ENCODE measurements around the gene POLE2.
"Not testable (repeated sequence)": the region's sequence is repeated elsewhere in the genome, so short reads cannot be mapped to it uniquely, and the experiment has no call there.

Gene POLE2

GRCh38 chr14:49687942-49688700 lies at the start of gene POLE2:
Gene POLE2 (minus strand): TSS chr14:49688214. CDS start chr14:49688203, 11 bp downstream.
- H3K36me3 Mint-ChIP-seq (ENCODE audit: low read depth) = peaks cover 30% of the 10 kb centered on the region
- DNase-seq = peak; percentile 92
- no peaks in the 10 kb centered on the region for H3K9me3 Mint-ChIP-seq
- H3K27me3 Mint-ChIP-seq = no peaks in the 10 kb centered on the region
- H3K4me3 Mint-ChIP-seq = peak within 1 kb of the TSS; percentile 93
- peak within 1 kb of the TSS; percentile 94 for H3K27ac Mint-ChIP-seq
- H3K4me1 Mint-ChIP-seq (ENCODE audit: low read depth) = peaks cover 44% of the 10 kb centered on the region

DNA sequence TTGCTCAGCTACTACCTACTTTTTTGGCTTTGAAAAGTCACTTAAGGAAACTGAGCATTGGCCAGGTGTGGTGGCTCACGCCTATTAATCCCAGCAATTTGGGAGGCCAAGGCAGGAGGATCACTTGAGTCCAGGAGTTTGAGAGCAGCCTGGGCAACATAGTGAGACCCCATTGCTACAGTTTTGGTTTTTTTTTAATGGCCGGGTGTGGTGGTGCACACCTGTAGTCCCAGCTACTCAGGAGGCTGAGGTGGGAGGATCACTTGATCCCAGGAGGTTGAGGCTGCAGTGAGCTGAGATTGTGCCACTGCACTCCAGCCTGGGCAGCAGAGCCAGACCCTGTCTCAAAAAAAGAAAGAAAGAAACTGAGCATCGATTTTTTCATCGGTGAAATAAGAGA lies 47.7 kb upstream of the POLE2 start:
- H3K36me3 Mint-ChIP-seq (ENCODE audit: low read depth); H3K9me3 Mint-ChIP-seq; H3K27ac Mint-ChIP-seq; H3K27me3 Mint-ChIP-seq; DNase-seq; H3K4me1 Mint-ChIP-seq (ENCODE audit: low read depth); H3K4me3 Mint-ChIP-seq: not testable (repeated sequence)

- no peak for DNase-seq
- H3K27ac Mint-ChIP-seq = no peak overlapping the region
- no peaks in the 10 kb centered on the region for H3K4me1 Mint-ChIP-seq (ENCODE audit: low read depth)
- H3K4me3 Mint-ChIP-seq = no peak overlapping the region
- H3K36me3 Mint-ChIP-seq (ENCODE audit: low read depth) = peaks cover 4% of the 10 kb centered on the region
- H3K27me3 Mint-ChIP-seq = no peaks in the 10 kb centered on the region
- no peaks in the 10 kb centered on the region for H3K9me3 Mint-ChIP-seq
Observed at GRCh38 chr14:49733836-49734235, 45.8 kb upstream of the POLE2 start.

GRCh38 chr14:49732896-49733295 lies 44.9 kb upstream of the POLE2 start:
- Mint-ChIP-seq H3K27me3 (no peaks in the 10 kb centered on the region), H3K36me3 (ENCODE audit: low read depth) (peaks cover 4% of the 10 kb centered on the region), H3K4me3 (no peak overlapping the region), H3K9me3 (no peaks in the 10 kb centered on the region), H3K4me1 (ENCODE audit: low read depth) (no peaks in the 10 kb centered on the region), H3K27ac (no peak overlapping the region)
- no peak for DNase-seq

- Mint-ChIP-seq H3K9me3 (no peaks in the 10 kb centered on the region), H3K27ac (no peak overlapping the region), H3K36me3 (ENCODE audit: low read depth) (peaks cover 22% of the 10 kb centered on the region), H3K4me1 (ENCODE audit: low read depth) (no peaks in the 10 kb centered on the region), H3K27me3 (no peaks in the 10 kb centered on the region), H3K4me3 (no peak overlapping the region)
- no peak for DNase-seq
Observed at GRCh38 chr14:49727171-49727570, 39.2 kb upstream of the POLE2 start.

- H3K9me3 Mint-ChIP-seq; H3K4me3 Mint-ChIP-seq; H3K4me1 Mint-ChIP-seq (ENCODE audit: low read depth); DNase-seq; H3K27ac Mint-ChIP-seq; H3K27me3 Mint-ChIP-seq: not testable (repeated sequence)
- H3K36me3 Mint-ChIP-seq (ENCODE audit: low read depth) = peaks cover 36% of the 10 kb centered on the region
Observed at GRCh38 chr14:49721733-49722435, 33.9 kb upstream of the POLE2 start.

DNA sequence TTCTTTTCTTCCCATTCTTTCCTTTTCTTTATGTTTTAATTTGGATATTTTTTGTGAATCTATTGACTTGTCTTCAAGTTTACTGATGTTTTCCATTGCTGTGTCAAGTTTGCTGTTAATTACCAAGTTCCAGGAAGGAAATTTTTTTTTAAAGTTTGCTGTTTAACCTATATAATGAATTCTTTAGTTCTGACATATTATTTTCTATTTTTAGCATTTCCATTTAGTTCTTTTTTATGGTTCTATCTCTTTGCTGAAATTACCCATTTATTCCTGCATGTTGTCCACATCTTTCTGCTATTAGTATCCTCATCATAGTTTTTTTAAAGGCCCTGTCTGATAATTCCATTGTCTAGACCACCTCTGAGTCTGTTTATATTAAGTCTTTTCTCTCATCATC lies 32.7 kb upstream of the POLE2 start:
- Mint-ChIP-seq H3K4me1 (ENCODE audit: low read depth) (no peaks in the 10 kb centered on the region), H3K27me3 (no peaks in the 10 kb centered on the region), H3K36me3 (ENCODE audit: low read depth) (peaks cover 30% of the 10 kb centered on the region), H3K9me3 (no peaks in the 10 kb centered on the region), H3K4me3 (no peak overlapping the region), H3K27ac (no peak overlapping the region)
- DNase-seq = no peak

DNA sequence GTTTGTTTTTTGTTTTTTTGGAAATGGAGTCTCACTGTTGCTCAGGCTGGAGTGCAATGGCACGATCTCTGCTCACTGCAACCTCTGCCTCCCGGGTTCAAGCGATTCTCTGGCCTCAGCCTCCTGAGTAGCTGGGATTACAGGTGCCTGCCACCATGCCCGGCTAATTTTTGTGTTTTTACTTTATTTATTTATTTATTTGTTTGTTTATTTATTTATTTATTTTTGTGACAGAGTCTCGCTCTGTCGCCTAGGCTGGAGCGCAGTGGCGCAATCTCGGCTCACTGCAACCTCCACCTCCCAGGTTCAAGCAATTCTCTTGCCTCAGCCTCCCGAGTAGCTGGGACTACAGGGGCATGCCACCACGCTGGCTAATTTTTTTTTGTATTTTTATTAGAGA lies 23.0 kb upstream of the POLE2 start:
- not testable (repeated sequence) for H3K27me3 Mint-ChIP-seq; DNase-seq; H3K27ac Mint-ChIP-seq; H3K9me3 Mint-ChIP-seq; H3K4me3 Mint-ChIP-seq; H3K4me1 Mint-ChIP-seq (ENCODE audit: low read depth)
- peaks cover 15% of the 10 kb centered on the region for H3K36me3 Mint-ChIP-seq (ENCODE audit: low read depth)

DNA sequence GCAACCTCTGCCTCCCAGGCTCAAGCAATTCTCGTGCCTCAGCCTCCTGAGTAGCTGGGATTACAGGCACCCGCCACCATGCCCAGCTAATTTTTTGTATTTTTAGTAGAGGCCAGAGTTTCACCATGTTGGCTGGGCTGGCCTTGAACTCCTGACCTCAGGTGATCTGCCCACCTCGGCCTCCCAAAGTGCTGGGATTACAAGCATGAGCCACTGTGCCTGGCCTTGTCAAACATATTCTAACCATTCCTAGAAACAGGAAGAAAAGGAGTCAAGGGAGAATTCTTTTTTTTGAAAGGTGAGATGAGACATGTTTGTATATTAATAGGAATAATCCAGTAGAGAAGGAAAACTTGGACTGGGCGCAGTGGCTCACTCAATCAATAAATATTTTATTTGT lies 16.5 kb upstream of the POLE2 start:
- DNase-seq = not testable (repeated sequence)

DNA sequence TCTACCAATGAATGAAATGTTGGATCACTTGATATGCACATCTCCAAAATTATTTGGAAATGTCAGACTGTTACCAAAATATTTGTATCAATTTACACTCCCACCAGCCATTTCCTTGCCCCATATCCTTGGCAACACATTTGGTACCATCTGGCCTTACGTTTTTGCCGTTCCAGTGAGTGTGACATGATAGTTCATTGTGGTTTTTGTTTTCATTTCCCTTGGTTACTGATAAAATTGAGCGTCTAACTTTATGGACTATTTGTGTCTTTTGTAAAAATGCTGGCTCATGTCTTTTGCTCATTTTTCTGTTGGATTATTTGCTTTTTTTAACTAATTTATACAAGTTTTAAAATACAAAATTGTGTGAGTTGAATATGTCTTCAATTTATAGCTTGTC lies 16.0 kb upstream of the POLE2 start:
- H3K36me3 Mint-ChIP-seq (ENCODE audit: low read depth) = peaks cover 4% of the 10 kb centered on the region

More for the DNA sequence above, 16.5 kb upstream of the POLE2 start:
- not testable (repeated sequence) for H3K27me3 Mint-ChIP-seq; H3K4me1 Mint-ChIP-seq (ENCODE audit: low read depth); H3K9me3 Mint-ChIP-seq; H3K27ac Mint-ChIP-seq; H3K36me3 Mint-ChIP-seq (ENCODE audit: low read depth); H3K4me3 Mint-ChIP-seq

DNA sequence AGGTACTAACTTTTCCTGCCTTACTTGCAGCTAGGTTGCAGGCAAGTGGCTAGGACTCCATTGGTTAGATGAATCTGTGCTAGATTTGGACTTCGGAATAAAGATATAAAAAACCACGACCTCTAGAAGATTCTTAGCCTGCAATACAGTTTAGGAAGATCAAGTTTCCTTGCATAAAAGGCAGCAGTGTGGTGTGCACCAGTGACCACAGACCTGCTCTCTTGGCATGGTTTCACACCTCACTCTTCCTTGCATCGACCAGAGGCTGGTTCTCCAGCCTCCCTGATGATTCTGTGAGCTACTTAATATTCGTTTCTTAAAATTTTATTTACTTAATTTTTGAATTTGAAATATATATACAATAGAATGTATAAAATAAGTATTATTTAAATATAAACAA lies 14.7 kb upstream of the POLE2 start:
- no peaks in the 10 kb centered on the region for H3K9me3 Mint-ChIP-seq
- DNase-seq = no peak
- no peaks in the 10 kb centered on the region for H3K27me3 Mint-ChIP-seq
- H3K4me1 Mint-ChIP-seq (ENCODE audit: low read depth) = peaks cover 9% of the 10 kb centered on the region
- peaks cover 4% of the 10 kb centered on the region for H3K36me3 Mint-ChIP-seq (ENCODE audit: low read depth)
- no peak overlapping the region for H3K4me3 Mint-ChIP-seq
- no peak overlapping the region for H3K27ac Mint-ChIP-seq

More for the DNA sequence above, 16.0 kb upstream of the POLE2 start:
- Mint-ChIP-seq H3K9me3 (no peaks in the 10 kb centered on the region), H3K4me1 (ENCODE audit: low read depth) (peaks cover 9% of the 10 kb centered on the region), H3K27ac (no peak overlapping the region), H3K27me3 (no peaks in the 10 kb centered on the region), H3K4me3 (no peak overlapping the region)
- no peak for DNase-seq

DNA sequence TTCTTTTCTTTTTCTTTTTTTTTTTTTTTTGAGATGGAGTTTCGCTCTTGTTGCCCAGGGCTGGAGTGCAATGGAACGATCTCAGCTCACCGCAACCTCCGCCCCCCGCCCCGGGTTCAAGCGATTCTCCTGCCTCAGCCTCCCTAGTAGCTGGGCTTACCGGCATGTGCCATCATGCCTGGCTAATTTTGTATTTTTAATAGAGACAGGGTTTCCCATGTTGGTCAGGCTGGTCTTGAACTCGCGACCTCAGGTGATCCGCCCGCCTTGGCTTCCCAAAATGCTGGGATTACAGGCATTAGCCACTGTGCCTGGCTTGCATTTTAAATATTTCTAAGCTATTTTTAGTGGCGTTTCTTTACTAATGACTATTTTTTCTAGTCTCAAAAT lies 5.7 kb upstream of the POLE2 start:
- H3K36me3 Mint-ChIP-seq (ENCODE audit: low read depth); DNase-seq; H3K9me3 Mint-ChIP-seq; H3K27me3 Mint-ChIP-seq: not testable (repeated sequence)
- peak overlapping the region; percentile 55 for H3K27ac Mint-ChIP-seq
- H3K4me3 Mint-ChIP-seq = peak overlapping the region; percentile 85
- peaks cover 43% of the 10 kb centered on the region for H3K4me1 Mint-ChIP-seq (ENCODE audit: low read depth)

DNA sequence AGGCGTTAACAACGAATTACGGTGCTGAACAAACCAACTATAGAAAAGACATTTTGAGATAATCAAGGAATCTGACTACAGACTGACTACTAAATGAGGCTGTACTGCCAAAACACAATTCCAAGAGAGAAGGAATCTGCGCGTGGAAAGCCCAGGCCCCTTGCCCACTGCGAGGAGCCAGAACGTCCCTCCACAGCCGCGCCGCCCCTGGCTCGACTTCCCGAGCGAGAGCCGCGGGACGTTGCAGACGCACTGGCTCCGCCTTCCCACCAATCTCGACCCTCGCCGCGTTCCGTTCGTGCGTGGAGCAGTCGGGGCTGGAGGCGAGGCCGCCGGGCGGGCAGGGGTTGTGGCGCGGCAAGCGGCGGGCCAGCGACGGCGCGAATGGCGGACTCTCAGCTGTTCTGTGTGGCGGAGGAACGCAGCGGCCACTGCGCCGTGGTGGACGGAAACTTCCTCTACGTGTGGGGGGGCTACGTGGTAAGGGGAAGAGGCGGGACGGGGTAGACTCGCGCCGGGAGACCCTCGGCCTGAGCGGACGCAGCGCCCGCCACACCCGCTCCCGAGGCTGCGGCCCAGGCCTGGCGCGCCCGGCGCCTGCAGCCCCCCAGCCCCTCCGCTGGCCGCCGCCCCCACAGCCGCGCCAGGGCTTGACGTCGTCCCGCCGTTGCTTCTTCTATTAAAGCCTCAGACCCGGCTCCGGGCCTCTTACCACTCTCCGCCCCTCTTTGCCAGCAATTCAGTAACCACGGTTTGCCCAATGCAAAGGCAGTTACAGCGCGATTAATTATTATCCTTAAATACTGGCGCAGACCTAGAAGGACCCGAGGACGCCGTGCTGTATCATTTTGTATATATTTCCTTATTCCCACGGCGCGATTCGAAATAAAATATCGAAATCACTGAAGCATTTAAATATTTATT lies 5.1 kb upstream of the POLE2 start, which contains the start of gene KLHDC1:
KLHDC1 (plus strand) TSS at position 310 of the 924 bp plus-strand sequence; CDS start at position 385, 75 bp downstream.
- peak within 1 kb of the TSS; percentile 90 for H3K27ac Mint-ChIP-seq
- no peaks in the 10 kb centered on the region for H3K9me3 Mint-ChIP-seq
- H3K4me1 Mint-ChIP-seq (ENCODE audit: low read depth) = peaks cover 49% of the 10 kb centered on the region
- H3K36me3 Mint-ChIP-seq (ENCODE audit: low read depth) = no peaks in the 10 kb centered on the region
- peak within 1 kb of the TSS; percentile 85 for H3K4me3 Mint-ChIP-seq
- peak; percentile 85 for DNase-seq
- no peaks in the 10 kb centered on the region for H3K27me3 Mint-ChIP-seq

DNA sequence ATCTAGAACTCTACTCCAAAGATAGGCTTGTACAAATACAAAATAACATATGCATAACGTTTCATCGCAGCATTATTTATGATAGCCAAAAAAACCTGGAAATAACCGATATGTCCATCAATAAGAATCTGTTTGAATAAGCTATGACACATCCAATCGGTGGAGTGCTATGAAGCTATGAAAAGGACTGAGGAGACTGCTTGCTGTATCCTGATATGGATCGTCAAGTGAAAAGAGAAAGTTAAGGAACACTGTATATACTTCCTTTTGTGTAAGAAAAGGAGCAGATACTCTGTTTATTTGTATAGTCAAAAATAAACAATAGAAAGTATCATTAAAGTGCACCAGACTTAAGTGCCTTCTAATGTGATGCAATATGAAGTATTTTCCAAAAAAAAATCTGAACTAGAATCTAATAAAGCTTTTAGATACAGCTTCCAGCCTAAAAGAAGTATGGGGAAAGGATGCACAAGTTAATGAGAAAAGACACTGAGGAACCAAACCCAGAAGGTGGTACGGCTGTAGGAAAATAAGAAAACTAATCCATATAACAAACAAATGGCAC lies 4.3 kb upstream of the POLE2 start:
- peak overlapping the region; percentile 90 for H3K27ac Mint-ChIP-seq
- H3K4me1 Mint-ChIP-seq (ENCODE audit: low read depth) = peaks cover 51% of the 10 kb centered on the region
- no peaks in the 10 kb centered on the region for H3K9me3 Mint-ChIP-seq
- peak overlapping the region; percentile 85 for H3K4me3 Mint-ChIP-seq
- DNase-seq = no peak
- H3K36me3 Mint-ChIP-seq (ENCODE audit: low read depth) = peaks cover 5% of the 10 kb centered on the region
- no peaks in the 10 kb centered on the region for H3K27me3 Mint-ChIP-seq

All from activated T-cell treated with anti-CD3 and anti-CD28 coated beads, Interleukin-2, amount 50 U/mL, for 24 hours (primary cell).